NCI-H2171 treated with DMSO at 0.1 percent for 48 hours (cell line): Measurements from ENCODE around the gene FLRT3.
A peak's percentile ranks its signal among the peaks of the same experiment; 100 is the strongest.

Source experiments
- DNase-seq: peaks from one replicate; lab custom pipeline; 2025; lab: John Stamatoyannopoulos, UW

Gene FLRT3

DNA sequence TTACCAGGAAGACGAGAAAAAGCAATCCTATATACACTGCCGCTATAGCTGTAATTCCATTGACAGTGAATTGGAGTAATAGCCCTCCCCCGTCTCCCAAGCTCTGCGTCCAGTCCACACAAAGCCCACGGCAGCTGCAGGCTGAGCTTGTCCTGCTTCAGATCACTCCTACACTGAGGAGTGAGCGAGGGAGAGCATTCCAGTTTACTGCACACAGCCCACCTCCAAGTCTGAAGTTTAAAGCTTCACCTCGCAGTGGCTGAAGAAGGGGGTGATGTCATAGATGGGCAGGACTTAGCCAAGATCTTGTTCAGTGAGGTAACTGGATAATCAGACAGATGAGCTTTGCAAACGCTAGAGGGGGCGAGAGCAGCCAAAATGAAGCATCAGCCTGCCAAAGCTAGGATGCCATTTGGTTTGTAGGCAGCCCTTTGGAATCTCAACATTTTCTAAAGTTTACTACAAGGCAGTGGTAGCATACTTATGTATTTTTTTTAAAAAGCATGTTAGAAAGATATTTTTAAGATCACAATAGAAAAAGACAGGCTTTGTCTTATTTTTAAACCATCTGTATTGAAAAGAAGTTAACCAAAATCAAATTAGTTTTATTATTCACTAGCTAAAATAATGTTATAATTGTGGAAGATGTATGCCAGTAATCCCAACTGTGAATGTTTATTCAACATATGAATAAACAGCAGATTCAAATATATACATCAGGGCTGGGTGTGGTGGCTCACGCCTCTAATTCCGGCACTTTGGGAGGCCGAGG, at the start of gene FLRT3:
TSS of gene FLRT3 (minus strand) at position 213 of the 772 bp plus-strand sequence. CDS start 10,106 bp downstream, outside the sequence.
- DNase-seq: peak; percentile 93

DNA sequence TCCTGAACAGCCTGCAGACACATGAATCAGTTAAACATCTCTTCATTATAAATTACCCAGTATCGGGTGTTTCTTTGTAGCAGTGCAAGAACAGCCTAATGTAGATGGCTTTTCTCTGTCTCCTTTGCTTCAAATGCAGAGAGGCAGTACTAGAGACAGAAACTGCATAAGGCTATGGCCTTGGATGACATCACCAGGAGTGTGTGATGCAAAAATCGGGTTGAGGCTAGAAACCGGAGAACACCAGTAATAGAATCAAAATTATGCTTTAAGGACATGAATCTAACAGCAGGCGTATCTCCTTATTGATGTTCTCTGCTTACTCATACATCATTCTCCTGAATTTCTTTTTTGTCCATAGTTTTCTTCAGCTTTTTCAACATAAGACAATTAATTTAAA, 49.3 kb upstream of the FLRT3 start:
- DNase-seq: no peak

- no peak for DNase-seq
These were observed 47.8 kb upstream of the FLRT3 start for GRCh38 chr20:14385176-14385740.

DNA sequence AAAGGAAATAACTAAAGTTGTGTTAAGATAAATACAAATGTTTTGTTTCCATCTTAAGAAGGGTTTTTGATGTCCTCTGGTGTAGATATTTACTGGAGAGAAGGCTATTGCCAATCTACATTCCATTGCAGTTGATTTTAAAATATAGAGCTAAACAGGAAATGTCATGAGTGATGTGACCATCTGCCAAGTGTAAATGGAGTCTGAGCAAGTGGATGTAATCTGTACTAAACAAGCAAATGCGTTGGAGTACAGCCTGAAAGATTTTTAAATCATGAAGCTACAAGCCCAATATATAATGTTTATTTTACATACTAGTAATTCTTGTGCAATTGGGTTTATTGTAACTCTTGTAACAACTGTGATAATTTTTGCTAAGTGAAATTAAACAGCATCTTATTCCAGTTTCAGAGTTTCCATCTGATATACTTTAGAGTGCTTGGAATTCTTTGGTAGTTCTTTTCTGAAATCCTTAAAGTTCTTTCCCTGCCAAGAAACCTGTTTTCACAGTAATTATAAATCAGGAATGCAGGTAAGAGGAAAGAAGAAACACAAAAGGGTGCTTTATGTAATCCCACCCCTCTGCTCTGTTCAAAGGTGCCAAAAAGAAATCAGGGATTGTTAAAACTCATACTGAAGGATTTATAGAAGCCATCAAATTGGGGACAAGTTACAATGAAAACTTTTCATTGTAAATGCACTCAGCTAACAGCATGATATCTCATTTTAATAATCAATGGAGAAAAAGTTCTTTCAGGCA, 47.2 kb upstream of the FLRT3 start:
- DNase-seq: peak; percentile 53

DNA sequence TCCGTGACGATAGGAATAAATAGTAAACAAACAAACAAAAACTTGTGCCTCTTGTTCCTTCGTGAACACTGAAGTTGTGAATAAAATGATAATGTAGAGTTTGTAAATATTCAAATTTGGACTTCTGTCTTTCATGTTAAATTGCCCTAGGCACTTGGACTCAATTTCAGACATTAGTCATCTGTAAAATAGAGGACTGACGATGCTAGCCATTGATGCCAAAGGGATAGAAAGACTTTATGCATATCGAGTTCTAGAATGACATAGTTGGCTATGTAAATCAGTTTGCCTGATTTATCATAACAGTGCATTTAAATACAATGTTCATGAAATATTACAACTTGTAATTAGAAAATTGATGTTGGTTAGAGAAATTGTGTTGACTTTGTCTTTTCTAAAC, 45.9 kb upstream of the FLRT3 start:
- no peak for DNase-seq

DNA sequence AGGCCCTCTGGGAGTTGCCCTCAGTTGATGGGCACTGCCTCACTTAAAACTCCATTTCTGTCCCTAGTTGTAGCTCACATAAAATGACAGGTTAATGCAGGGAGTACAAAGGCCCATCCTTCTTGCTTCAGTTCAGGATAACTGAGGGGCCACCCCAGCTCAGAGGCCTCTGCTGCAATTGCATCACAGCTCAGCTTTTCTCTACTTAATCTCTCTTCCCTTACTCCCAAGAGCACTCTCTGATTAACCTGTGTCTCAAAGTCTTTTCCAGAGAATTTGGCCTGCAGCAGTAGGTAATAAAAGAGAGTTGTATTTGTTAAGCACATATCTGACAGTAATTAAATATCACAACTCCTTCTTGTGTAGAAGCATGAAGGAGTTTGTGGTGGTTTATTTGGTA, 40.9 kb upstream of the FLRT3 start:
- no peak for DNase-seq

DNA sequence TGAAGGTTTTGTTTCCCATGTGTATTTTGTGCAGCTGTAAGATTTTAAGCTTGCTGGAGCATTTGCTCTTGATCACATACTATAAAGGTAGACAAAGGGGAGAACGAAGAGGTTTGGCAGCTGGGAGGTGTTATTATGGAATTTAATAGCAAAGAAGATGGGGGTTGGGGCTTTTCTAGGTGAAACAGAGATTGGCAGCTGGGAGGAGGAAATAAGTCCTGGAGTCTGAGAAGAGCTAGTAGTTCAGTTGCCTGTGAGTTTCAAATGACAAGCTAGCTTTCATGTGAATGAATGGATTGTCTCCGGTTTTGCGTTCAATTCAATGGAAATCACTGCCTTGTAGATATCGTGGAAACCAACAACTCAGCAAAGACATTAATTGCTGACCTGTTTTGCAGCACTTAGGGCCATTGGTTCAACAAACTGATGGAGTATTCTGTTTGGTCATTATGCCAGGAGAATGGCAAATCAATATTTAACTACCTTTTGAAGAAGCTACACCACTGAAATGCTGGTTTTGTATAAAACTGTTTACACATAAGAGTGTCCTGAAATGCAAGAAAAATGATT, 38.1 kb upstream of the FLRT3 start:
- DNase-seq: peak; percentile 92

- no peak for DNase-seq
These were observed 36.8 kb upstream of the FLRT3 start for GRCh38 chr20:14374196-14374595.

- DNase-seq: no peak
These were observed 24.3 kb upstream of the FLRT3 start for GRCh38 chr20:14361509-14362345.

DNA sequence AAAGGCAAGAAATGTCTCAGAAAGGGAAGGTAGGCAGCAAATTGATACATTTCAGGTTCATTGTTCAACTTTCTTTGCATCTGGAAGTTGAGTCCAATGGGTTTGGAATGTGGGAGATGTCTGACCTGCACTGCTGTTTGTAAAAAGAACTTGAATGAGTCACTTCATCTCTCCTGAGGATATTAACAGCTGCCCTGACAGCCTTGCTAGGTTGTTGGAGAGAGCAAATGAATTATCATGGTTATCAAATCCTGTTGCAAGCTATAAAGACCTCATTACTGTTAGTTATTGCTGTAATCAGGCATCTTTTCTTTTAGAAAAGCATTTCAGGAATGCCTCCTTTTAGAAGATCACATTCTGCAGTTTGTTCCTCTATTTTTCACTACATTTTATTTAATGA, 23.0 kb upstream of the FLRT3 start:
- peak; percentile 27 for DNase-seq

DNA sequence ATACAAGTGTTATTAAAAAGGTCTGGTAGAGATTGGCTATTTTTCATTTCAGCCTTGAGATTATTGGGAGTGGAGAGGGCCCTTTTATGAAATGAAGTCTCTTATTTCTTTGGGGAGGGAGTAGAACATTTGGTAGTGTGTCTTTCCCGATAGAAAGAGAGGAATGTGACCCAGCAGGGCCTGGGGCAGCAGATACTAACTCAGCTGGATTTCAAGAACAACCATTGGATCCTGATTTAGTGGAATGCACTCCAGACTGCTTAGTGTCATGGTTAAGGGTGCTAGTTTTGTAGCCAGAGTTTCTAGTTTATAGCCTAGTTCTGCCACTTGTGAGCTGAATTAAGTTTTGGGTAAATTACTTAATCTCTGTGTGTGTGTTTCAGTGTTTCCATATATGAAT, 18.4 kb upstream of the FLRT3 start:
- DNase-seq: no peak

- no peak for DNase-seq
These were observed 7.3 kb upstream of the FLRT3 start for GRCh38 chr20:14344746-14345145.

- no peak for DNase-seq
These were observed 6.2 kb upstream of the FLRT3 start for GRCh38 chr20:14343491-14344065.

GRCh38 chr20:14342918-14343317, 5.5 kb upstream of the FLRT3 start:
- DNase-seq: no peak

DNA sequence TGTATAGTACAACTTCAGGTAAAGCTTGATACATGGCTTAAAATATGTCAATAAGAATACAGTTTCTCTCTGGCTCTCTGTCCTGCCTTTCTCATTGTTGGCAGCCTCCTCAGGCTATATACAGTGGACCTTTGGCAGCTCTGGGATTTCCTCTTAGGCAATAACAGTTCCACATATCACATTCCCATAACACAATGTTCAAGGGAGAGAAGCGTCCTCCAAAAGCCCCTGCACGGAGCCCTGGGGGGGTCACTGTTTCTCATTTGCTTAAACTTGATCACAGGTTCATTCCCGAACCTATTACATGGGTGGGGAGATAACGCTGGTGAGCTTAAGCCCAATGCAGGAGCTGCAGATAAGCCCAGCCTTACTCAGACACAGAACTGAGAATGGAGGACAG, 4.4 kb upstream of the FLRT3 start:
- DNase-seq: no peak

- DNase-seq: no peak
These were observed 726 bp downstream of the FLRT3 start for GRCh38 chr20:14336686-14337085.

GRCh38 chr20:14335052-14335451, 2.4 kb downstream of the FLRT3 start:
- DNase-seq: no peak

- DNase-seq: peak; percentile 45
These were observed 3.0 kb downstream of the FLRT3 start for GRCh38 chr20:14334306-14334930.

- no peak for DNase-seq
These were observed 3.7 kb downstream of the FLRT3 start for GRCh38 chr20:14333721-14334120.

DNA sequence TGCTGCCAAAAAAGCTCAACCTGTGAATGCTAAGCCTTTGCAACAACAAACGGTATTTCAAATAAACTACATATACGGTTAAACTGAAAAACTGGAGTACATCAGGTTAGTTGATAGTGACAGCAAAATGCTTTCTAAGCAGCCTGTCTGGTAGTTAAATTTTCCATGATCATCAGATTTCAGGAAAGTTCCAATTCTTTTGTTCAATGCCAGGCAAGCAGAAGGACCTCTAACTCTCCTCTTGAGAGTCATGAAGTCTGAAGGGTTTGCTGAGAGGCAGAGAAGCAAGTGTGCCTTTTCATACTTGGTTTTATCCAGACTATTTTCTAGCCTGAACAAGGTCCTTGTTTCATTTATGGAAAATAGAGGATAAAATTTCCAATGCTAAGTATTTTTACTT, 4.5 kb downstream of the FLRT3 start:
- peak; percentile 9 for DNase-seq

DNA sequence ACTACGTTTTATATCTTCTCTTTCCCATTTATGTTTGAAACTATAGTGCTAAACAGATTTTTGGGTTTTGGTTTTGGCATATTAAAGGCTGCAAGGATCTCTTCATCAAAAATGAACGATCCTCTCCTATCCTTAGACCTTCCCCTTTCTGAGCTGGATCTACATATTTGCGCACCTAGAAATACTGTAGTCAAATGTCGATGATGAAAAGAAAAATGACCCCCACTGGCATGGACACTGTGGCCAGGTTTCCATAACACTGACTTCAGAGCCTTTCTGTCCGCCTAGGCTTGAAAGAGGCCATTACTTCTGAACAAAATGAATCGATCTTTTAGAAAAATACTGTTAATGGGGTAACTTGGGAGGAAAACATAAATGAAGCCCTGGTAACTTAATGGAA, 5.8 kb downstream of the FLRT3 start:
- DNase-seq: no peak
